Measurements from ENCODE around the gene EMC10. TPM values are rescaled to one million over a fixed set of nuclear protein-coding genes. Genes with fewer than 3 reads are reported as not detected.

The EMC10 gene
- total RNA-seq, 6 experiments from 2014 or later, result 49.1 to 113 (median 55.2) TPM

DNA sequence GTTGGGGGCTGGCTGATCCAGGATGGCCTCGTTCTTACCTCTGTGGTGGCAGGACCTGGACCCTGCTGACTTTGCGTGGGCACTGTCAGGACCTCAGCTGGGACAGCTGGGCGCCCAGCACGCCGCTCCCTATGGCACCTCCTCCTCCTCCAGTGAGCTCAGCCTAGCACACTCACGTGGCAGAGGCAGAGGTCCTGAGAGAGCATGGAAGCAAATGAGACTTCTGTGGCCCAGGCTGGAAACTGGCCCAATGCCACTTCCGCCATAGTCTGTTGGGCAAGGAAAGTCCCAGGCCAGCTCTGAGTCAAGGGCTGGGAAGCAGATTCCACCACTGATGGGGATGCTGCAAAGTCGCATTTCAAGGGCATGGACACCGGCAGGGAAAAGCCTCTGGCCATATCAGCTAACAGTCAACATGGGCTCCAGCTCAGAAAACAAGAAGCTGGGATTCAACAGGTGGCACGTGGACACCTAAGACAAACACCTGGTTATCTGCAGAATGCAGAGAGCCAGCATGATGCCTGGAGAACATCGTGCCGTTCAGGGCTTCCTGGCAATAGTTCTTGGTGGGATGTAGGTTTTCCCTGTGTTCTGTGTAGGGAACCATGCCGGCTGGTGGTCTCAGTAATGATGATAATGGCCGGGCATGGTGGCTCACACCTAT, 26.9 kb upstream of the EMC10 start:
- H3K4me3 Mint-ChIP-seq, result no peak overlapping the region
- H3K27me3 Mint-ChIP-seq (ENCODE audit: insufficient read depth), result peaks cover 12% of the 10 kb centered on the region
- TF ChIP-seq, protein P1, sequence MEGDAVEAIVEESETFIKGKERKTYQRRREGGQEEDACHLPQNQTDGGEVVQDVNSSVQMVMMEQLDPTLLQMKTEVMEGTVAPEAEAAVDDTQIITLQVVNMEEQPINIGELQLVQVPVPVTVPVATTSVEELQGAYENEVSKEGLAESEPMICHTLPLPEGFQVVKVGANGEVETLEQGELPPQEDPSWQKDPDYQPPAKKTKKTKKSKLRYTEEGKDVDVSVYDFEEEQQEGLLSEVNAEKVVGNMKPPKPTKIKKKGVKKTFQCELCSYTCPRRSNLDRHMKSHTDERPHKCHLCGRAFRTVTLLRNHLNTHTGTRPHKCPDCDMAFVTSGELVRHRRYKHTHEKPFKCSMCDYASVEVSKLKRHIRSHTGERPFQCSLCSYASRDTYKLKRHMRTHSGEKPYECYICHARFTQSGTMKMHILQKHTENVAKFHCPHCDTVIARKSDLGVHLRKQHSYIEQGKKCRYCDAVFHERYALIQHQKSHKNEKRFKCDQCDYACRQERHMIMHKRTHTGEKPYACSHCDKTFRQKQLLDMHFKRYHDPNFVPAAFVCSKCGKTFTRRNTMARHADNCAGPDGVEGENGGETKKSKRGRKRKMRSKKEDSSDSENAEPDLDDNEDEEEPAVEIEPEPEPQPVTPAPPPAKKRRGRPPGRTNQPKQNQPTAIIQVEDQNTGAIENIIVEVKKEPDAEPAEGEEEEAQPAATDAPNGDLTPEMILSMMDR (IDR thresholded peaks at IDR 0.05), result no peak
- no peak for DNase-seq
- H3K27ac Mint-ChIP-seq, result no peak overlapping the region
- peaks cover 4% of the 10 kb centered on the region; the same call in 1 of the 2 replicates for H3K9me3 Mint-ChIP-seq
- no peaks in the 10 kb centered on the region for H3K36me3 Mint-ChIP-seq (ENCODE audit: low read depth)
- H3K4me1 Mint-ChIP-seq (ENCODE audit: low read depth), result no peaks in the 10 kb centered on the region

DNA sequence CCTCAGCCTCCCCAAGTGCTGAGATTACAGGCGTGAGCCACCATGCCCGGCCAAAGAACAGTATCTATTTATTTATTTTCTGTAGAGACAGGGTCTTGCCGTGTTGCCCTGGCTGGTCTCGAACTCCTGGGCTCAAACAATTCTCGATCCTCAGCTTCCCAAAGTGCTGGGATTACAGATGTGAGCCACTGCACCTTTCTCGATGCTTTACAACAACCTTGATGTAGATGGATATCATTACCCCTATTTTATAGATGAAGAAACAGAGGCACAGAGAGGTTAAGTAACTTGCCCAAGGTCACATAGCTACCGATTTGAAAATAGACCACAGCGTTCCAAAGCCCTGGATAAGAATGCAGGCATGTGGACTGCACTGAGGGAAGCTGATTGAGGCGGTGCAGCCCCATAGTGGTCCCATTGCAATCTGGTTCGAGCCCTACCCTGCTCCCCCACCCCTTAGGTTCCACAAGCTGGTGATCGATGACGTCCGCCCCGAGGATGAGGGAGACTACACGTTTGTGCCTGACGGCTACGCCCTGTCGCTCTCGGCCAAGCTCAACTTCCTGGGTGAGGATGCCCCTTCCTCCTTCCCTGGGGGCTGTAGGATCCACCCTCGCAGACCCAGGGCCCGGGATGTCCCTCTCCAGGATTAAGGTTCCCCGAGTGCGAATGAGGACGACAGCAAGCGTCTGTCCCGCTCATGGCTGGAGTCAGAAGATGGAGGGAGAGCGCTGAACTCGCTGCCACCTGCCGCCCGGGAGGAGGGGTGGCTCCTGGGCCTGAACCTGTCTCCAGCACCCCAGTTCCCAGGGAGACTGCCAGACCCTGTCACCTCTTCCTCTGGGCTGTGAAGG, 25.7 kb upstream of the EMC10 start:
- H3K9me3 Mint-ChIP-seq, result peaks cover 4% of the 10 kb centered on the region; the same call in 1 of the 2 replicates
- TF ChIP-seq, protein P1 (IDR thresholded peaks at IDR 0.05), result no peak
- DNase-seq, result no peak
- no peak overlapping the region for H3K4me3 Mint-ChIP-seq
- H3K27ac Mint-ChIP-seq, result no peak overlapping the region
- peaks cover 14% of the 10 kb centered on the region for H3K27me3 Mint-ChIP-seq (ENCODE audit: insufficient read depth)
- no peaks in the 10 kb centered on the region for H3K36me3 Mint-ChIP-seq (ENCODE audit: low read depth)
- no peaks in the 10 kb centered on the region for H3K4me1 Mint-ChIP-seq (ENCODE audit: low read depth)

DNA sequence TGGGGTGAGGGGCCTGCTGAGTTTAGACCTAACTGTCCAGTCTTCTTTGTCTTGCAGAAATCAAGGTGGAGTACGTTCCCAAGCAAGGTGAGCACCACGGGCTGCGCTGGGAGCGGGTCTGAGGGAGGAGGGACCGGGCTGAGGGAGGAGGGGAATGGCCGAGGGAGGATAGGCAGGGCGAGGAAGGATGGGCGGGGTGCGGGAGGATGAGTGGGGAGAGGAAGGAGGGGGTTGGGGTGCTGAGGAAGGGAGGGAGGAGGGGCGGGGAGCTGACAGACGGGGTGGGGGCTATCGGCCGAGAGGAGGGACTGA, 25.1 kb upstream of the EMC10 start:
- Mint-ChIP-seq H3K4me3 (no peak overlapping the region), H3K9me3 (peaks cover 4% of the 10 kb centered on the region; the same call in 1 of the 2 replicates), H3K4me1 (ENCODE audit: low read depth) (no peaks in the 10 kb centered on the region), H3K27me3 (ENCODE audit: insufficient read depth) (peaks cover 13% of the 10 kb centered on the region), H3K36me3 (ENCODE audit: low read depth) (no peaks in the 10 kb centered on the region), H3K27ac (no peak overlapping the region)
- TF ChIP-seq, protein P1 (IDR thresholded peaks at IDR 0.05), result no peak
- no peak for DNase-seq

DNA sequence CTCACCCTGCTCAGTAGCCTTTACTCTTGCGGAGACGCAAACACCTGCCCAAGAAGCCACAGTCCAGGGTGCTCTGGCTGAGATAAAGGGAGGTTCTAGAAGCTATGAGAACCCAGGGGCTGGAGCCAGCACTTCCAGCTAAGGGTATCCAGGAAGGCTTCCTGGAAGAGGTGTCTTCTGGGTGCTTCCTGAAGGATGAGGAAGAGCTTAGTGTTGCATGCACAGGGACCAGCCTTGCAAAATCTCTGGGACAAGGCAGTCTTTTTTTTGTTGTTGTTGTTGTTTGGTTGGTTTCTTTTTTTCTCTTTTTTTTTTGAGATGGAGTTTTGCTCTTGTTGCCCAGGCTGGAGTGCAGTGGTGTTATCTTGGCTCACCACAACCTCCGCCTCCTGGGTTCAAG, 23.1 kb upstream of the EMC10 start:
- Mint-ChIP-seq H3K27me3 (ENCODE audit: insufficient read depth) (peaks cover 25% of the 10 kb centered on the region), H3K9me3 (peaks cover under 1% of the 10 kb centered on the region), H3K4me3 (no peak overlapping the region), H3K27ac (no peak overlapping the region), H3K36me3 (ENCODE audit: low read depth) (no peaks in the 10 kb centered on the region), H3K4me1 (ENCODE audit: low read depth) (no peaks in the 10 kb centered on the region)
- TF ChIP-seq, protein P1 (IDR thresholded peaks at IDR 0.05), result no peak
- no peak for DNase-seq

DNA sequence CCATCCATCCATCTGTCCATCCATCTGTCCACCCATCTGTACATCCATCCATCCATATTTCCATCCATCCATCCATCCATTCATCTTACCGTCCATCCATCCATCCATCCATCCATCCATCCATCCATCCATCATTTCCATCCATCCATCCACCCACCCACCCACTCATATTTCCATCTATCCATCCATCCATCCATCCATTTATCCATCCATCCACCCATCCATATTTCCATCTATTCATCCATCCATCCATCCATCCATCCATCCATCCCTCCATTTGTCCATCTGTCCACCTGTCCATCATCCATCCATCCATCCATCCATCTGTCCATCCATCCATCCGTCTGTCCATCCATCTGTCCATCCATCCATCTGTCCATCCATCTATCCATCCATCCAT, 20.3 kb upstream of the EMC10 start:
- H3K27ac Mint-ChIP-seq, result no peak overlapping the region
- DNase-seq, result no peak
- peaks cover 25% of the 10 kb centered on the region for H3K27me3 Mint-ChIP-seq (ENCODE audit: insufficient read depth)
- H3K36me3 Mint-ChIP-seq (ENCODE audit: low read depth), result no peaks in the 10 kb centered on the region
- TF ChIP-seq, protein P1 (IDR thresholded peaks at IDR 0.05), result no peak
- H3K4me3 Mint-ChIP-seq, result no peak overlapping the region
- peaks cover 11% of the 10 kb centered on the region for H3K4me1 Mint-ChIP-seq (ENCODE audit: low read depth)
- H3K9me3 Mint-ChIP-seq, result no peaks in the 10 kb centered on the region; the same call in 1 of the 2 replicates
